ENCODE results near the gene SOX6.
"Not testable (repeated sequence)": the region's sequence is repeated elsewhere in the genome, so short reads cannot be mapped to it uniquely, and the experiment has no call there.

SOX6 gene

DNA sequence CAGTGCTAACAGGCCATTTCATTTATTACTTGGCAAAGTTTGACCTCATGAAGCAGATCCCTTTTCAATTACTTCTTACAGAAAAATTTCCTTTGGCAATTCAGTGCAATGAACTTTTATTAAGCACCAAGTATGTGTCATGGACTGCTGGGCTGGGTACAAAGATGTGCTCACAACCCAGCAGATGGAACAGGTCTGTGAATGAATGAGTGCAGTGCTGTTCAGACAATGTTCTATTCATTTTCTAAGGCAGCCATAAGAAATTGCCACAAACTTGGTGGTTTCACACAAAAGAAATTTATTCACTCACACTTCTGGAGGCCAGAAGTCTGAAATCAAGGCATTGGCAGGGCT lies 428.5 kb downstream of the SOX6 start:
- DNase-seq (ENCODE audit: low read depth) = no peak

DNA sequence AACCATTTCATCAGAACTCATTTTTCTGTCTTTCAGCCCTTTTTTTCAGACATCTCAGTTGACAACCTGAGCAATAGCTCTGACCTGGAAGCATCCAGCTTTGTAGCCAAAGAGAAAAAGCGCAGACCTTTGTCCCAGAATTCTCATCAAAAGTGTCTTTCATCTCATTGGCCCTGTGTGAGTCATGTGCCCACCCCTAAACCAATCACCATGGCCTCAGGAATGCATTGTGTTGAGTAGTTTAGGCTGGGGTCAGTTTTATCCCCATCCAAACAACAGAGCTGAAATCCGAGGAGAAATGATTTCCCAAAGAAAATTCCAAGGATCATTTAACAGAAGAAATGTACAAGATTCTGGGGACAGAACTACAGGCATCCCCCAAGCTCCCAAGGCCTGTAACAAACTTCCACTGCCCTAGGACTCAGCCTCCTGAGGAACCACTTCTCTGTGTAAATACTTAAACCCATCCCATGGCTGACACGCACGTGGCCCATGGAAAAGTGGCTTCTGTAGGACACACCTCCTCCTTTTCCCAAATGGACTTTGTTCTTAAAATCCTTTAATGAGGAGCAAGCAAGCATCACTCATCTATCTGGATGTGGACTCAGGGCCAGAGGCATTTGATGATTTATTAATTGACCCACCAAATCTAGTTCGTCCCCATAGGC lies 429.0 kb downstream of the SOX6 start:
- no peak for DNase-seq (ENCODE audit: low read depth)

DNA sequence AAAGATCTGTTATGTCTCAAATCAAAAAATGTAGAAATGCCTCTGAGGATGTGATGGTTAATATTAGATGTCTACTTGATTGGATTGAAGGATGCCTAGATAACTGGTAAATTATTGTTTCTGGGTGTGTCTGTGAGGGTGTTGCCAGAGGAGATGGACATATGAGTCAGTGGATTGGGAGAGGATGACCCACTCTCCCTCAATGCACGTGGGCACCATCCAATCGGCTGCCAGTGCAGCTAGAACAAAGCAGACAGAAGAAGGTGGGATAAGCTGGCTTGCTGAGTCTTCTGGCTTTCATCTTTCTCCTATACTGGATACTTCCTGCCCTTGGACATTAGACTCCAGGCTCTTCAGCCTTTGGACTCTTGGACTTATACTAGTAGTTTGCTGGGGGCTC lies 430.3 kb downstream of the SOX6 start:
- no peak for DNase-seq (ENCODE audit: low read depth)

DNA sequence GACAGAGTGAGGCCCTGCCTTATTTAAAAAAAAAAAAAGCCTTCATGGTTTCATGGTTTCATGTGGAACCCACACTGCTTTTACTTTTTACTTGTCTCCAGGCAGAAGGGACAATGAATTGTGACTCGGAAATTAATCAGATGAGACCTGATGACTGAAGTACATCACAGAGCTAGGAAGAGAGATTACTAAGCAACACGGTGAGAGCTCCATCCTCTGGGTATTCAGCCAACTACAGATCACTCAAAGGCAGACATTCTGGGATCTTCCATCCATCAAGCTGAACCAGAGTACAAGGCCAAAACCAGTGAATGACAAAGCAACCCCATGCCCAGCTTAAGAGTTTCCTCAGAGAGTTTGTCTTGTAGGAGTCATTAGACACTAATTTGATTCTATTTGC lies 433.2 kb downstream of the SOX6 start:
- DNase-seq (ENCODE audit: low read depth) = no peak

DNA sequence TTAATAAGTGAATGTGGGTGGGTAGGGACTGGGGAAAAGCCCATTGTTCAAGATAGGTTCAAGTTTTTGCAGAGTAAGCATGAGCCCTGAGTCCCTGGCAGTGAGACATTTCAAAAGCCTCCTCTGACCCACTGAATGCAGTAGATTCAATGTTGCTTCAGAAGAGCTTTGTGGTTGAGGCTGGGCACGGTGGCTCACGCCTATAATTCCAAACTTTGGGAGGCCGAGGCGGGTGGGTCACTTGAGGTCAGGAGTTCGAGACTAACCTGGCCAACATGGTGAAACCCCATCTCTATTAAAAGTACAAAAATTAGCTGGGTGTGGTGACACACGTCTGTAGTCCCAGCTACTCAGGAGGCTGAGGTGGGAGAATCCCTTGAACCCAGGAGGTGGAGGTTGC lies 433.6 kb downstream of the SOX6 start:
- DNase-seq (ENCODE audit: low read depth) = not testable (repeated sequence)

DNA sequence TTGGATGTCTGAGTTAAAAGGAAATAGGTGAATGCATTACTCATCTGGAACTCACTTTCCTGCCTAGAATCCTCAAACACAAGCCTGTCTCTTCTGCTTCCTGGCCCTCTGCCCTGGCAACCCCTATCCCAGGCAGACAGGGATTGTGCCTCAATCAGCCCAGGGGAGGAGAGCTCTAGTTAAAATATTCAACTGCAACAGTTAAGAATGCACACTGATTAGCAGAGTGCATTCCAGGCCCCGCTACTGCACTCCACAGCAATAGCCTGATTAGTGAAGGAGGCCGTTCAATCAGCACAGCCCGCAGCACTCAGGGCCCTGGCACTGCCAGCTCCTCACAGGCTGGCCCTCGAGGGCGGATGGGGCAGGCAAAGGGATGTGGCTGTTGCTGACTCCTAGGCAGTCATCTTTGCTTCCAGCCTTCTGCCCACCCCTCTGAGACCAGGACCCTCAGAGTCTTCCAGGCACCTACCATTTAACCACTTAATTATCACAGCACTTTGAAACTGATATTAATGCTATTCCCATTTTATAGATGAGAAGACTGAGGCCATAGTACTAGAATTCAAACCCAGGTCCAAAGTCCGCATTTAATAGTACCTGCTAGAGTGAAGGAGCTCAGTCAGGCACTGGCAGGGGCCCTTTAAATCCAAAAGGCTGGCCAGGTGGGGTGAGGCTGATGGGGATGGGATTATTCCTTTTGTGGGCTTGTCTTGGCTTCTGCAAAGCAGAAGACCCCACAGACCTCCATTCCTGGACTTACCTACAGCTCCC lies 435.3 kb downstream of the SOX6 start:
- no peak for DNase-seq (ENCODE audit: low read depth)

DNA sequence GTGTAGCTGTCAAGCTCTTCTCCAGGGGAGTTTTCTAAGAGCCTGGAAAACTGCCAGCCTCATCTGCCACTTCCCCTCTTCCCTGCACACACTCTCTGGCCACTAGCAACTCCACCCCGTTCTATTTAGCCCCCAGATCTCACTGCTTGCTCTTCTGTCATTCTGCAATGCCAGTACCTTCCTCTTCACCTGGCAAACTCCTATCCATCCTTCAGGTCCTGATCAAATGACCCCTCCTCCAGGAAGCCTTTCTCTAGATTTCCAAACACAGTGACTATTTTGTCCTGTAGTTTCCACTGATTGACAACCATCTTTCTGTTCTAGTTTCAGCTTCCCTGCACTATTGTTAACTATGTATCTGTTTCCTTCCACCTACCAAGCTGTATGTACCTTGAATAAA lies 437.7 kb downstream of the SOX6 start:
- no peak for DNase-seq (ENCODE audit: low read depth)

DNA sequence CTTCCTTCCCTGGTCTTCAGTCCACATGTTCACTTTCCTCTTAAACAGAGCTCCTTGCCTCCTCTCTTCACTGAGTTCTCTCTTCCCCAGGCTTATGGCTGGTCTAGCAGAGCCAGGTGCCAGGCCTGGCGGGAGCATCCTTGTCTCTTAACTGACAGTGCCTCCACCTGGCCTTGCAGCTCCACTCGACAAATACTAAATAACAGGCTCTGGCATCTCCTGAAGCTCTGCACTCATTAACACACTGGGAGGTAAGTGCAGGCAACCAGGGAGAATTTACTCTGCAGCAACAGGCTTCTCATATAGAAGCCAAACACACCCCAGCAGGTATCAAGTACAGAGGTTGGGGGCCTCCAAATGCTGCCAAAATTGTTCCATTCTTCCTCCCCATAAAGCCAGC lies 438.1 kb downstream of the SOX6 start:
- no peak for DNase-seq (ENCODE audit: low read depth)

All from stimulated activated CD8-positive, alpha-beta memory T cell treated with anti-CD3 and anti-CD28 coated beads, Interleukin-12 subunit alpha, Interleukin-12 subunit beta, amount 100 ng/mL, for 4 hours (primary cell).